ENCODE measurements around the gene MSL1.

Gene MSL1

DNA sequence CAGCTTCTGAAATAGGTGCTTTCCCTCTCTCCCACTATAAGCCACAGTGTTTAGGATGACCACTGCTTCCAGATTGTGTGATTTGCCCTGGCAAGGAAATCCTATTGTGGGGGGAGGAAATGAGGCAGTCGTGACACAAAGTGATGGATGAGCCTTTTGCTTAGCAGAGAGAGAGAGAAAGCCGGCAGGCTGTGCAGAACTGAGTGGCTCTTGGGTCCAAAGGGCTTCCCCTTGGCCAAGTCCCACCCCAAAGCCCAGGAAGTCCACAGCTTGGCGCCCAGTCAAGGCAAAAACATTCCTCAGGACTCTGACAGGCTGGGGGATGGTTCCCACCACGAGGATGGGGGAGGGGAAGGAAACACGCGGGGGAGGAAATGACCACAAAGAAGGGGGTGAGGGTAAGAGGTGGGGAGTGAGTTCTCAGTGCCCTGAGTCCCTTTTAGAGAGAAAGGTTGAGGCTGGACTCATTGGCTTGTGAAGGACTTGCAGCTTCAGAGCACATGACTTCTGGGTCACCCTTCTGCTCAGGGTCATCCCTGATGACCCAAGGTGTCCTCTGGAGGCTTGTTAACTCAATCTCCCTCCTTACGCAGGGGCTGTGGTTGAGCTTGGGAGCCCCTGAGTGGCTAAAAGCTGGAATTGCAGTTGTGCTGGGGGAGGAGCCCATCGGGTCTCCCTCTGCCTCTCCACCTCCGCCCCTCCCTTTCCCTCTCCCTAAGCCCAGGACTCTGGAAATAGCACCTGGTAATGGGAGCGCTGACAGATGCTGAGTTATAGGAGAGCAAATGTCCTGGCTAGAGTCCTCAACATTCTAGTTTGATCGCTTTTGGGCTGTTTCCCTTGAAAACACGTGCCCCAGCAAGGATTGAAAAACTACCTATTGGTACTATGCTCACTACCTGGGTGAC is 10.3 kb upstream of the MSL1 start (continued):
- TF ChIP-seq HOXC10 (CRISPR knock-in tag; IDR thresholded peaks at IDR 0.05) (no peak), ZNF777 (tag by site-specific recombination; IDR thresholded peaks at IDR 0.05; ENCODE audit: borderline replicate concordance) (no peak), WT1 (tag by site-specific recombination; IDR thresholded peaks at IDR 0.05) (peak; percentile 79), SP3 (tag by site-specific recombination; IDR thresholded peaks at IDR 0.05) (0 out of 2 replicates have a peak, but pooled peaks have one; percentile 30), YY2 (tag by site-specific recombination; IDR thresholded peaks at IDR 0.05) (no peak), ZFHX2 (tag by site-specific recombination; conservative IDR thresholded peaks at IDR 0.05) (peak; percentile 88), ZNF214 (tag by site-specific recombination; IDR thresholded peaks at IDR 0.05; ENCODE audit: borderline replicate concordance) (no peak), GLIS1 (tag by site-specific recombination; IDR thresholded peaks at IDR 0.05) (peak; percentile 73), ZNF561 (tag by site-specific recombination; IDR thresholded peaks at IDR 0.05; ENCODE audit: borderline replicate concordance) (peak; percentile 31; the same call in 1 of the 2 replicates), ZNF302 (tag by site-specific recombination; IDR thresholded peaks at IDR 0.05; ENCODE audit: low read depth) (no peak), ZNF610 (tag by site-specific recombination; IDR thresholded peaks at IDR 0.05; ENCODE audit: borderline replicate concordance) (peak; percentile 38; the same call in 1 of the 2 replicates), ZBTB20 (tag by site-specific recombination; IDR thresholded peaks at IDR 0.05) (peak; percentile 98), ZFP37 (tag by site-specific recombination; IDR thresholded peaks at IDR 0.05) (peak; percentile 68; the same call in 1 of the 2 replicates), KLF8 (tag by site-specific recombination; IDR thresholded peaks at IDR 0.05) (peak; percentile 44), SALL2 (tag by site-specific recombination; IDR thresholded peaks at IDR 0.05; ENCODE audit: borderline replicate concordance) (no peak), ZIC2 (tag by site-specific recombination; IDR thresholded peaks at IDR 0.05) (peak; percentile 54), ZXDB (tag by site-specific recombination; IDR thresholded peaks at IDR 0.05) (peak; percentile 77), ZSCAN16 (tag by site-specific recombination; IDR thresholded peaks at IDR 0.05) (peak; percentile 16; the same call in 1 of the 2 replicates), ZNF768 (tag by site-specific recombination; IDR thresholded peaks at IDR 0.05) (no peak), MYNN (tag by site-specific recombination; IDR thresholded peaks at IDR 0.05; ENCODE audit: borderline replicate concordance) (0 out of 2 replicates have a peak, but pooled peaks have one; percentile 22), TRIM28 (IDR thresholded peaks at IDR 0.05; ENCODE audit: borderline replicate concordance, low read length) (peak; percentile 72; the same call in 1 of the 2 replicates)
- TF ChIP-seq, protein P1, sequence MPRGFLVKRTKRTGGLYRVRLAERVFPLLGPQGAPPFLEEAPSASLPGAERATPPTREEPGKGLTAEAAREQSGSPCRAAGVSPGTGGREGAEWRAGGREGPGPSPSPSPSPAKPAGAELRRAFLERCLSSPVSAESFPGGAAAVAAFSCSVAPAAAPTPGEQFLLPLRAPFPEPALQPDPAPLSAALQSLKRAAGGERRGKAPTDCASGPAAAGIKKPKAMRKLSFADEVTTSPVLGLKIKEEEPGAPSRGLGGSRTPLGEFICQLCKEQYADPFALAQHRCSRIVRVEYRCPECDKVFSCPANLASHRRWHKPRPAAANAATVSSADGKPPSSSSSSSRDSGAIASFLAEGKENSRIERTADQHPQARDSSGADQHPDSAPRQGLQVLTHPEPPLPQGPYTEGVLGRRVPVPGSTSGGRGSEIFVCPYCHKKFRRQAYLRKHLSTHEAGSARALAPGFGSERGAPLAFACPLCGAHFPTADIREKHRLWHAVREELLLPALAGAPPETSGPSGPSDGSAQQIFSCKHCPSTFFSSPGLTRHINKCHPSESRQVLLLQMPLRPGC (tag by site-specific recombination; IDR thresholded peaks at IDR 0.05) = peak; percentile 24; the same call in 1 of the 2 replicates
- TF ChIP-seq, protein P2, sequence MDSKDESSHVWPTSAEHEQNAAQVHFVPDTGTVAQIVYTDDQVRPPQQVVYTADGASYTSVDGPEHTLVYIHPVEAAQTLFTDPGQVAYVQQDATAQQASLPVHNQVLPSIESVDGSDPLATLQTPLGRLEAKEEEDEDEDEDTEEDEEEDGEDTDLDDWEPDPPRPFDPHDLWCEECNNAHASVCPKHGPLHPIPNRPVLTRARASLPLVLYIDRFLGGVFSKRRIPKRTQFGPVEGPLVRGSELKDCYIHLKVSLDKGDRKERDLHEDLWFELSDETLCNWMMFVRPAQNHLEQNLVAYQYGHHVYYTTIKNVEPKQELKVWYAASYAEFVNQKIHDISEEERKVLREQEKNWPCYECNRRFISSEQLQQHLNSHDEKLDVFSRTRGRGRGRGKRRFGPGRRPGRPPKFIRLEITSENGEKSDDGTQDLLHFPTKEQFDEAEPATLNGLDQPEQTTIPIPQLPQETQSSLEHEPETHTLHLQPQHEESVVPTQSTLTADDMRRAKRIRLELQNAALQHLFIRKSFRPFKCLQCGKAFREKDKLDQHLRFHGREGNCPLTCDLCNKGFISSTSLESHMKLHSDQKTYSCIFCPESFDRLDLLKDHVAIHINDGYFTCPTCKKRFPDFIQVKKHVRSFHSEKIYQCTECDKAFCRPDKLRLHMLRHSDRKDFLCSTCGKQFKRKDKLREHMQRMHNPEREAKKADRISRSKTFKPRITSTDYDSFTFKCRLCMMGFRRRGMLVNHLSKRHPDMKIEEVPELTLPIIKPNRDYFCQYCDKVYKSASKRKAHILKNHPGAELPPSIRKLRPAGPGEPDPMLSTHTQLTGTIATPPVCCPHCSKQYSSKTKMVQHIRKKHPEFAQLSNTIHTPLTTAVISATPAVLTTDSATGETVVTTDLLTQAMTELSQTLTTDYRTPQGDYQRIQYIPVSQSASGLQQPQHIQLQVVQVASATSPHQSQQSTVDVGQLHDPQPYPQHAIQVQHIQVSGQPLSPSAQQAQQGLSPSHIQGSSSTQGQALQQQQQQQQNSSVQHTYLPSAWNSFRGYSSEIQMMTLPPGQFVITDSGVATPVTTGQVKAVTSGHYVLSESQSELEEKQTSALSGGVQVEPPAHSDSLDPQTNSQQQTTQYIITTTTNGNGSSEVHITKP (tag by site-specific recombination; IDR thresholded peaks at IDR 0.05) = peak; percentile 95
- TF ChIP-seq, protein P3, sequence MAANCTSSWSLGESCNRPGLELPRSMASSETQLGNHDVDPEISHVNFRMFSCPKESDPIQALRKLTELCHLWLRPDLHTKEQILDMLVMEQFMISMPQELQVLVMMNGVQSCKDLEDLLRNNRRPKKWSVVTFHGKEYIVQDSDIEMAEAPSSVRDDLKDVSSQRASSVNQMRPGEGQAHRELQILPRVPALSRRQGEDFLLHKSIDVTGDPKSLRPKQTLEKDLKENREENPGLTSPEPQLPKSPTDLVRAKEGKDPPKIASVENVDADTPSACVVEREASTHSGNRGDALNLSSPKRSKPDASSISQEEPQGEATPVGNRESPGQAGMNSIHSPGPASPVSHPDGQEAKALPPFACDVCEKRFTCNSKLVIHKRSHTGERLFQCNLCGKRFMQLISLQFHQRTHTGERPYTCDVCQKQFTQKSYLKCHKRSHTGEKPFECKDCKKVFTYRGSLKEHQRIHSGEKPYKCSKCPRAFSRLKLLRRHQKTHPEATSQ (tag by site-specific recombination; IDR thresholded peaks at IDR 0.05) = 0 out of 2 replicates have a peak, but pooled peaks have one; percentile 11
- TF ChIP-seq, protein P4, sequence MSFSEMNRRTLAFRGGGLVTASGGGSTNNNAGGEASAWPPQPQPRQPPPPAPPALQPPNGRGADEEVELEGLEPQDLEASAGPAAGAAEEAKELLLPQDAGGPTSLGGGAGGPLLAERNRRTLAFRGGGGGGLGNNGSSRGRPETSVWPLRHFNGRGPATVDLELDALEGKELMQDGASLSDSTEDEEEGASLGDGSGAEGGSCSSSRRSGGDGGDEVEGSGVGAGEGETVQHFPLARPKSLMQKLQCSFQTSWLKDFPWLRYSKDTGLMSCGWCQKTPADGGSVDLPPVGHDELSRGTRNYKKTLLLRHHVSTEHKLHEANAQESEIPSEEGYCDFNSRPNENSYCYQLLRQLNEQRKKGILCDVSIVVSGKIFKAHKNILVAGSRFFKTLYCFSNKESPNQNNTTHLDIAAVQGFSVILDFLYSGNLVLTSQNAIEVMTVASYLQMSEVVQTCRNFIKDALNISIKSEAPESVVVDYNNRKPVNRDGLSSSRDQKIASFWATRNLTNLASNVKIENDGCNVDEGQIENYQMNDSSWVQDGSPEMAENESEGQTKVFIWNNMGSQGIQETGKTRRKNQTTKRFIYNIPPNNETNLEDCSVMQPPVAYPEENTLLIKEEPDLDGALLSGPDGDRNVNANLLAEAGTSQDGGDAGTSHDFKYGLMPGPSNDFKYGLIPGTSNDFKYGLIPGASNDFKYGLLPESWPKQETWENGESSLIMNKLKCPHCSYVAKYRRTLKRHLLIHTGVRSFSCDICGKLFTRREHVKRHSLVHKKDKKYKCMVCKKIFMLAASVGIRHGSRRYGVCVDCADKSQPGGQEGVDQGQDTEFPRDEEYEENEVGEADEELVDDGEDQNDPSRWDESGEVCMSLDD (tag by site-specific recombination; IDR thresholded peaks at IDR 0.05) = peak; percentile 63; the same call in 1 of the 2 replicates
- TF ChIP-seq, protein P5, sequence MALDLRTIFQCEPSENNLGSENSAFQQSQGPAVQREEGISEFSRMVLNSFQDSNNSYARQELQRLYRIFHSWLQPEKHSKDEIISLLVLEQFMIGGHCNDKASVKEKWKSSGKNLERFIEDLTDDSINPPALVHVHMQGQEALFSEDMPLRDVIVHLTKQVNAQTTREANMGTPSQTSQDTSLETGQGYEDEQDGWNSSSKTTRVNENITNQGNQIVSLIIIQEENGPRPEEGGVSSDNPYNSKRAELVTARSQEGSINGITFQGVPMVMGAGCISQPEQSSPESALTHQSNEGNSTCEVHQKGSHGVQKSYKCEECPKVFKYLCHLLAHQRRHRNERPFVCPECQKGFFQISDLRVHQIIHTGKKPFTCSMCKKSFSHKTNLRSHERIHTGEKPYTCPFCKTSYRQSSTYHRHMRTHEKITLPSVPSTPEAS (tag by site-specific recombination; IDR thresholded peaks at IDR 0.05) = no peak

All from HEK293 (cell line).